DND-41 (cell line): ENCODE results near the gene DIS3L.
"Not testable (repeated sequence)": the region's sequence is repeated elsewhere in the genome, so short reads cannot be mapped to it uniquely, and the experiment has no call there.

Experiments used
- ATAC-seq: fragments of 200-7000 bp; cut with Tn5 transposase; 3 replicates; pipeline ENCODE4 v1.9.1; 2021; ENCODE audit warnings: low read depth; ENCODE audit not compliant: insufficient read depth
- DNase-seq: peaks from one replicate; pipeline ENCODE4 v3.0.0-alpha.2; 2020
- H2AFZ ChIP-seq: 2 replicates; pipeline ENCODE4 v1.6.0; 2012; ENCODE audit warnings: low read depth, low read length
- H3K27ac ChIP-seq: 2 replicates; pipeline ENCODE4 v1.5.1; 2012; ENCODE audit warnings: low read length, inconsistent platforms
- H3K27me3 ChIP-seq: fragments of 200-600 bp; sonication (generic); 2 replicates; pipeline ENCODE4 v1.6.0; 2012; ENCODE audit warnings: low read length, mild to moderate bottlenecking, inconsistent platforms; ENCODE audit not compliant: insufficient read depth, poor library complexity
- H3K36me3 ChIP-seq: 2 replicates; pipeline ENCODE4 v1.5.1; 2012; ENCODE audit warnings: low read length, inconsistent platforms; ENCODE audit not compliant: insufficient read depth
- H3K4me1 ChIP-seq: 2 replicates; pipeline ENCODE4 v1.5.1; 2012; ENCODE audit warnings: mild to moderate bottlenecking, low read length; ENCODE audit not compliant: insufficient read depth
- H3K4me2 ChIP-seq: 2 replicates; pipeline ENCODE4 v1.6.0; 2012; ENCODE audit warnings: mild to moderate bottlenecking, moderate library complexity, low read length, inconsistent platforms; ENCODE audit not compliant: insufficient read depth
- H3K4me3 ChIP-seq, 2 experiments: fragments of 200-600 bp in 1 of 2; shearing (Covaris generic) in 1 of 2; 2 replicates each; pipeline ENCODE4 v1.5.1; 2012 to 2016; ENCODE audit warnings: inconsistent platforms in 2 of 2, low read length in 2 of 2, mild to moderate bottlenecking in 2 of 2, low read depth in 1 of 2, moderate library complexity in 1 of 2
- H3K79me2 ChIP-seq: 2 replicates; pipeline ENCODE4 v1.6.0; 2012; ENCODE audit warnings: low read length, inconsistent platforms; ENCODE audit not compliant: insufficient read depth
- H3K9ac ChIP-seq: 2 replicates; pipeline ENCODE4 v1.6.0; 2012; ENCODE audit warnings: low read depth, mild to moderate bottlenecking, inconsistent platforms, low read length, moderate library complexity
- H3K9me3 ChIP-seq: 2 replicates; pipeline ENCODE4 v1.5.1; 2012; ENCODE audit warnings: low read length, moderate library complexity, mild to moderate bottlenecking, inconsistent platforms; ENCODE audit not compliant: insufficient read depth, severe bottlenecking
- H4K20me1 ChIP-seq: 2 replicates; pipeline ENCODE4 v1.6.0; 2012; ENCODE audit warnings: low read length; ENCODE audit not compliant: insufficient read depth
- EZH2 ChIP-seq: IDR thresholded peaks from 3 replicates; pipeline ENCODE4 v1.6.1; 2012; ENCODE audit warnings: borderline replicate concordance, low read depth, mild to moderate bottlenecking, moderate library complexity, low read length, inconsistent platforms; ENCODE audit not compliant: severe bottlenecking
- TF ChIP-seq, protein P1 (sequence below): IDR thresholded peaks from 2 replicates; pipeline ENCODE4 v1.5.1; 2012; ENCODE audit warnings: borderline replicate concordance, low read length, moderate library complexity, mild to moderate bottlenecking; ENCODE audit not compliant: poor library complexity, severe bottlenecking; ENCODE audit errors: extremely low read depth

DIS3L gene

DNA sequence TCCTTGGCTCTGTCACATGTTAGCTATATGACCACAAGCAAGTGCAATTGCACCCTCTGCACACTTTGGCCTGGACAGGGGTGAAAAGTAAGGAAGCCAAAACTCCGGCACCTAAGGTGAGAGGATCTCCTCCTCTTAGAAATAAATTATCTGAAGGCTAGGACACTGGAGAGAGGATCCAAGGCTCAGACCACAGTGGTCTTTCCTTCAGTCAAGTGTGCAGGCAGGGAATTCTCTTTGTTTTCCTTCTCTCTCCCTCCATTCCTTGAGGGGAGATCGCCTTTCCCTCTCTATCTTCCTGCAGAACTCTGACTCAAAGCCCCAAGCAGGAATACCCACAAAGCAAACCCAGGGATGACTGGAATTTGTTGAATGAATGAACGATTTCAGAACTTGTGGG lies 36.7 kb upstream of the DIS3L start:
- H3K27ac ChIP-seq = no peak overlapping the region
- ATAC-seq (no peak), DNase-seq (no peak)
- H3K4me1 ChIP-seq = no peaks in the 10 kb centered on the region
- no peaks in the 10 kb centered on the region for H3K79me2 ChIP-seq
- H4K20me1 ChIP-seq = no peaks in the 10 kb centered on the region
- H3K9ac ChIP-seq = no peak overlapping the region
- TF ChIP-seq, protein P1, sequence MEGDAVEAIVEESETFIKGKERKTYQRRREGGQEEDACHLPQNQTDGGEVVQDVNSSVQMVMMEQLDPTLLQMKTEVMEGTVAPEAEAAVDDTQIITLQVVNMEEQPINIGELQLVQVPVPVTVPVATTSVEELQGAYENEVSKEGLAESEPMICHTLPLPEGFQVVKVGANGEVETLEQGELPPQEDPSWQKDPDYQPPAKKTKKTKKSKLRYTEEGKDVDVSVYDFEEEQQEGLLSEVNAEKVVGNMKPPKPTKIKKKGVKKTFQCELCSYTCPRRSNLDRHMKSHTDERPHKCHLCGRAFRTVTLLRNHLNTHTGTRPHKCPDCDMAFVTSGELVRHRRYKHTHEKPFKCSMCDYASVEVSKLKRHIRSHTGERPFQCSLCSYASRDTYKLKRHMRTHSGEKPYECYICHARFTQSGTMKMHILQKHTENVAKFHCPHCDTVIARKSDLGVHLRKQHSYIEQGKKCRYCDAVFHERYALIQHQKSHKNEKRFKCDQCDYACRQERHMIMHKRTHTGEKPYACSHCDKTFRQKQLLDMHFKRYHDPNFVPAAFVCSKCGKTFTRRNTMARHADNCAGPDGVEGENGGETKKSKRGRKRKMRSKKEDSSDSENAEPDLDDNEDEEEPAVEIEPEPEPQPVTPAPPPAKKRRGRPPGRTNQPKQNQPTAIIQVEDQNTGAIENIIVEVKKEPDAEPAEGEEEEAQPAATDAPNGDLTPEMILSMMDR = no peak
- no peak for TF ChIP-seq EZH2
- peaks cover 27% of the 10 kb centered on the region for H3K27me3 ChIP-seq
- no peak overlapping the region for H3K4me2 ChIP-seq
- no peak overlapping the region for H3K4me3 ChIP-seq
- no peak overlapping the region for H2AFZ ChIP-seq
- no peaks in the 10 kb centered on the region for H3K9me3 ChIP-seq
- no peaks in the 10 kb centered on the region for H3K36me3 ChIP-seq

- no peak overlapping the region for H3K9ac ChIP-seq
- H3K79me2 ChIP-seq = no peaks in the 10 kb centered on the region
- peaks cover 13% of the 10 kb centered on the region for H3K27me3 ChIP-seq
- no peak overlapping the region for H2AFZ ChIP-seq
- H4K20me1 ChIP-seq = no peaks in the 10 kb centered on the region
- no peak overlapping the region for H3K27ac ChIP-seq
- DNase-seq = no peak
- no peaks in the 10 kb centered on the region for H3K36me3 ChIP-seq
- ATAC-seq = no peak
- no peaks in the 10 kb centered on the region for H3K4me1 ChIP-seq
- no peak overlapping the region for H3K4me2 ChIP-seq
- no peak for TF ChIP-seq EZH2
- TF ChIP-seq, protein P1 = no peak
- no peaks in the 10 kb centered on the region for H3K9me3 ChIP-seq
- no peak overlapping the region for H3K4me3 ChIP-seq
These were observed 32.3 kb upstream of the DIS3L start for GRCh38 chr15:66261056-66261455.

GRCh38 chr15:66262837-66263236 lies 30.5 kb upstream of the DIS3L start:
- not testable (repeated sequence) for H3K9ac ChIP-seq, H2AFZ ChIP-seq, ATAC-seq, H3K79me2 ChIP-seq, H3K9me3 ChIP-seq, DNase-seq, H3K4me2 ChIP-seq, H3K4me3 ChIP-seq, H3K27me3 ChIP-seq, H4K20me1 ChIP-seq, H3K27ac ChIP-seq, H3K36me3 ChIP-seq, H3K4me1 ChIP-seq

- DNase-seq = no peak
- TF ChIP-seq, protein P1 = no peak
- TF ChIP-seq EZH2 = no peak
- no peaks in the 10 kb centered on the region for H4K20me1 ChIP-seq
These were observed 28.4 kb upstream of the DIS3L start for GRCh38 chr15:66264859-66265513.

More at GRCh38 chr15:66264859-66265513, 28.4 kb upstream of the DIS3L start:
- no peaks in the 10 kb centered on the region for H3K36me3 ChIP-seq
- peaks cover 2% of the 10 kb centered on the region for H3K27me3 ChIP-seq
- H3K4me3 ChIP-seq = no peak overlapping the region
- H3K4me2 ChIP-seq = no peak overlapping the region
- H3K9ac ChIP-seq = no peak overlapping the region
- no peaks in the 10 kb centered on the region for H3K79me2 ChIP-seq
- H3K9me3 ChIP-seq = no peaks in the 10 kb centered on the region
- ATAC-seq = no peak
- no peak overlapping the region for H2AFZ ChIP-seq
- H3K4me1 ChIP-seq = no peaks in the 10 kb centered on the region
- H3K27ac ChIP-seq = no peak overlapping the region
